Measurements from ENCODE around the gene TBX18. TPM values are rescaled to one million over a fixed set of nuclear protein-coding genes. Genes with fewer than 3 reads are reported as not detected.

TBX18 gene
- 46.1 TPM for total RNA-seq

DNA sequence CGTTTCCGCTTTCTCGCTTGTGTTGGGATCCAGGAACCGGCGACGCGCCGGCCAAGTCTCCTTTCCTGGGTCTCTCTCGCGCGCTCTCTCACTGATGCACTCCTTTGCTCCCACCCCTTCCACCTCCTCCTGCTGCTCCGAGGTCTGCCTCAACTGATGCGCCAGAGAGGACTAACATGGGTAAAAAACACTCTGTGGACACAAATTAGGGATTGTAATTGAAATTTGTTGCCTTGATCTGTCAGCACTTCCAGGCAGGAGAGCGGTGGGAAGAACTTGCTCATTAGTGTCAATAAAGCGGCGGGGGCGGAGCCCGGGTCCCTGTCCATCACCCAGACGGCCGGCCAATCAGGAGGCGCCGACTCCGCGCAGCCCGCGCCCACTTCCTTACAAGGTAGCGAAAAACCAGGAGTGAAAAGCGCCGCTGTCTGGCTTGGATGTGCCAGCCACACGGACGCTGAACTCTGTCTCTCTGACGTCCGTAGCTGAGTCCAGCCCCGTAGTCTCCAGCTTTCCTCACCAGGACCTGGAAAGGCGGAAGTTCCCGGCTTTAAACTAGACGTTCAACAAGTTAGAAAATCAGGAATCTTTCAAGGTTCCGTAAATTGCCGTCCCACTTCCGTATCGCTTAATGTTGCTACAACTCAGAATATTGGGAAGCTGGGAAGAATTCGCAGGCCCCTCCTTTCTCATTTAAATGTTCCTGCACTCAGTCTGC lies at the start of gene TBX18:
TBX18 (minus strand) TSS at position 267 of the 718 bp plus-strand sequence. CDS start 417 bp downstream, outside the sequence.
- ATAC-seq: peak; percentile 96
- intact Hi-C loops (cut with DNase I): no loop called here
- peak; percentile 97 for DNase-seq (ENCODE audit: low spot score)

- DNase-seq (ENCODE audit: low spot score): no peak
- no peak for ATAC-seq
- intact Hi-C loops (cut with DNase I): no loop called here
Observed at GRCh38 chr6:84811351-84811750, 47.0 kb upstream of the TBX18 start.

GRCh38 chr6:84809455-84809854 lies 45.1 kb upstream of the TBX18 start:
- DNase-seq (ENCODE audit: low spot score) (no peak), ATAC-seq (no peak)
- intact Hi-C loops (cut with DNase I): no loop called here

DNA sequence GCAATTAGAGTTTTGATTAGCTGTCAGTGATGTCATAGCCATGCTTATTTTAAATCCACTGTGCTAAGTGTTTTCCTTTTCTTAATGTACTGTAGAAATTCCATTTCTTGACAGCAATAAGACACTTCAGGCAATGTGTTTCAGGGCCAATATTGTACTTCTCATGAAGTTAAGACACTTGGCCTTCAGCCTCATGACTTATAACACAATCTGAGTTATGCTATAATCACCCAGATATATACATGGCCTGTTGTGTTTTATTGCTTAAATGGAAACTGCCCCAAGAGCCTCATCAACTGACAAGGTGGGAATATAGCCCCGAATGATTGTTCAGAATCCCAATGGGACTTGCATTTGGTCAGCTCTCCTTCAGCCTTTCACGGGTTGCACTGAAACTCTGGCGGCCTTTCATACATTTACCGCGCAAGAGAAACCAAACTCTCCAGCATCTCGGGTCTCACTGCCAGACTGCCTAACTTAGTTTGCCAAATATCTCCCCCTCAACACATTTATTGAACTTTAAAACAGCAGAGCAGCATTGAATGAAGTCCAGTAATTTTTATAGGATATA lies 44.2 kb upstream of the TBX18 start:
- no peak for ATAC-seq
- intact Hi-C loops (cut with DNase I): no loop called here

DNA sequence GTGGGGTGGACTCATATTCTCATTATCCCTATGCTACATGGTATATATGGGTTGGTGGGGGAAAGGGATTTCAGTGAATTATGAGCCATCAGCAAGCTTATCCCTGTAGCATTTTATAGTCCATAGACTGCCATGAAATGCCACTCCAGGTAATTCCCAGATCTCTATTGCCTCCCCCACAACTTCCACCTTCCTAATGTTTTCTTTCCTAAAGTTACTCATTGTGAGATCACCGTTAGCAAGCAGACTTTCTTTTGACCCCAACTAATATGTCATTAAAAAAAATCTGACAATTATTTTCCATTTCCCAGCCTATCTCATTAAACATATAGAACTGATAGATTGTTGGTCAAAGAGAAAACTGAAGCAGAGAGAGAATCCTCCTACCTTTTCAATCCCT lies 40.7 kb upstream of the TBX18 start:
- intact Hi-C loops (cut with DNase I): no loop called here
- ATAC-seq (no peak), DNase-seq (ENCODE audit: low spot score) (no peak)

More for the DNA sequence above, 44.2 kb upstream of the TBX18 start:
- DNase-seq (ENCODE audit: low spot score): no peak

- intact Hi-C loops (cut with DNase I): no loop called here
- no peak for DNase-seq (ENCODE audit: low spot score)
- ATAC-seq: no peak
Observed at GRCh38 chr6:84804720-84805119, 40.3 kb upstream of the TBX18 start.

DNA sequence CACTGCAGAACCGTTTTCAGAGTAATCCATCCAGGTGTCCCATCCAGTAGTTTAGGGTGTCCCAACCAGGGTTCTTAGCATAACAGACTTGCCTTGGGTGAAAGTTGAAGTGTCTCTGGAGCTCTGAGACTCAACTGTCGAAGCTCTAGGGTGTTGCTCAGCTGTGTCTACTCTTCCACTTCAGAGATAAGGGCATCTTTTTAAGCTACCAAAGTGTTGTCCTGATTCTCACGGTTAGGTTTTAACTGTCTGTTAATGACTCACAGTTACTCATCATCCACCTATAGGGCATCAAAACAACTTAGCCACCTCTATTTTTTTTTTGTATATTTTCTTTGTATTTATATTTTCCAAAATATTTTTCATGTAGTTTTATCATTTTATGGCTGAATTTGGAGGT lies 36.9 kb upstream of the TBX18 start:
- intact Hi-C loops (cut with DNase I): no loop called here
- ATAC-seq (no peak), DNase-seq (ENCODE audit: low spot score) (no peak)

GRCh38 chr6:84798257-84798656 lies 33.9 kb upstream of the TBX18 start:
- no peak for DNase-seq (ENCODE audit: low spot score)
- intact Hi-C loops (cut with DNase I): no loop called here

GRCh38 chr6:84796343-84796742 lies 31.9 kb upstream of the TBX18 start:
- DNase-seq (ENCODE audit: low spot score) (no peak), ATAC-seq (no peak)
- intact Hi-C loops (cut with DNase I): no loop called here

More at GRCh38 chr6:84798257-84798656, 33.9 kb upstream of the TBX18 start:
- ATAC-seq: peak; percentile 92

DNA sequence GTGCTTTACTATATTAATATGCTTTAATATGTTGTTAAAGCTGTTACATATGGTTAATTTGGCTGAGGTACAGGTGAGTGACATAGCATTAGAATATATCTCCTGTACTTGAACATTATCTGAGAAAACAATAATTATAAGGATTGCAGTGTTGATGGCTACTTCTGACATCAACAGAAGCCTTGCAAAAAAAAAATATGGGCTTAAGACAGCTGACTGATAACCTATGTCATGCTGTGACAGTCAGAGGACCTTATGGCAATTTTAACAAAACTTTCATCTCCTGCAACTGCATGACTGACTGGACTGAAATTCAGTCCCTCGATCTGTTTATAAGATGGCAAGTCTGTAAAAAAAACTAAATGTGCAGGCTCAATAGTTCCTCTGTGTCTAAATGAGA lies 27.5 kb upstream of the TBX18 start:
- no peak for DNase-seq (ENCODE audit: low spot score)
- no peak for ATAC-seq
- intact Hi-C loops (cut with DNase I): no loop called here

DNA sequence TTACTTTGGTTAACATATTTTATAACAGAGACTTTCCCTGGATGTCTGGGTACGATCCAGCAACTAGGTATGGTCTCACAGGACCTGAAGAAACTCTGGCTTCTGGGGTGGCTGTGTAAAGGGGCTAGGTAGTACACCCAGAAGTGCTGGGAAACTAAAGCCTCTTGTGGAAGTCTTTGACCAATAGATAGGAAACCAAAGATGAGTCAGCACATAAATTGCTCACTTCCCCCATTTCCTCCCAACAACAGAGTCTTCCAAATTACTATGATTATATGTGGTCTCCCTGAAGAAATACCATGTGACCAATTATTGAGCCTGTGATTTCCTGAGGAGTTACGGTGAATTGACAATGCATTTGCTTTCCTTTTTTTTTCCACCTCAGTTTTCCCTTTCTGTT lies 26.8 kb upstream of the TBX18 start:
- ATAC-seq (no peak), DNase-seq (ENCODE audit: low spot score) (no peak)
- intact Hi-C loops (cut with DNase I): no loop called here

DNA sequence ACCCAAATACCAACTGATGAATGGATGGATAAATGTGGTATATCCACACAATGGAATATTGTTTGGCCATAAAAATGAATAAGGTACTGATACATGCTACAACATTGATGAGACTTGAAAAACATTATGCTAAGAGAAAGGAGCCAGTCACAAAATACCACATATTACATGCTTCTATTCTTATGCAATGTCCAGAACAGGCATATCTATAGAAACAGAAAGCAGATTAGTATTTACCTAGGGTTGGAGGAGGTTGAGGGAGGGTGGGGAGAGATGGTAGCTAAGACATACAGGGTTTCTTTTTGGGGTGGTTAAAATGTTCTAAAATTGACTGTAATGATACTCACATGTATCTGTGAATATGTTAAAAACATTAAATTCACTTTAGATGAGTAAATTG lies 24.8 kb upstream of the TBX18 start:
- no peak for DNase-seq (ENCODE audit: low spot score)
- intact Hi-C loops (cut with DNase I): no loop called here
- ATAC-seq: no peak

DNA sequence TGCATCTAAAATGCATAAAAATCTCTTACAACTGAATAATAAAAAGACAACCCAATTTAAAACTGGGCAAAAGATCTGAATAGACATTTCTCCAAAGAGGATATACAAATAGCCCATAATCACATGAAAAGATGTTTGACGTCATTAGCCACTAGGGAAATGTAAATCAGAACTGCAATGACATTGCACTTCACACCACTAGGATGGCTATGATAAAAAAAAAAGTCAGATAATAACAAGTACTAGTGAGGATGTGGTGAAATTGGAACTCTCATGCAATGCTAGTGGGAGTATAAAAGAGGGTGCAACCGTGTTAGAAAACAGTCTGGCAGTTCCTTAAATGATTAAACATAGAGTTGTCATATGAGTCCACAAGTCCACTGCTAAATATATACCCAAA lies 24.3 kb upstream of the TBX18 start:
- no peak for ATAC-seq
- intact Hi-C loops (cut with DNase I): no loop called here

GRCh38 chr6:84785671-84786070 lies 21.3 kb upstream of the TBX18 start:
- intact Hi-C loops (cut with DNase I): no loop called here
- ATAC-seq (no peak), DNase-seq (ENCODE audit: low spot score) (no peak)

More for the DNA sequence above, 24.3 kb upstream of the TBX18 start:
- DNase-seq (ENCODE audit: low spot score): no peak

- DNase-seq (ENCODE audit: low spot score) (no peak), ATAC-seq (no peak)
- intact Hi-C loops (cut with DNase I): no loop called here
Observed at GRCh38 chr6:84779917-84780316, 15.5 kb upstream of the TBX18 start.

- intact Hi-C loops (cut with DNase I): no loop called here
- no peak for DNase-seq (ENCODE audit: low spot score)
- ATAC-seq: no peak
Observed at GRCh38 chr6:84779380-84779779, 15.0 kb upstream of the TBX18 start.

- no peak for ATAC-seq
- intact Hi-C loops (cut with DNase I): no loop called here
- DNase-seq (ENCODE audit: low spot score): no peak
Observed at GRCh38 chr6:84777888-84778287, 13.5 kb upstream of the TBX18 start.

DNA sequence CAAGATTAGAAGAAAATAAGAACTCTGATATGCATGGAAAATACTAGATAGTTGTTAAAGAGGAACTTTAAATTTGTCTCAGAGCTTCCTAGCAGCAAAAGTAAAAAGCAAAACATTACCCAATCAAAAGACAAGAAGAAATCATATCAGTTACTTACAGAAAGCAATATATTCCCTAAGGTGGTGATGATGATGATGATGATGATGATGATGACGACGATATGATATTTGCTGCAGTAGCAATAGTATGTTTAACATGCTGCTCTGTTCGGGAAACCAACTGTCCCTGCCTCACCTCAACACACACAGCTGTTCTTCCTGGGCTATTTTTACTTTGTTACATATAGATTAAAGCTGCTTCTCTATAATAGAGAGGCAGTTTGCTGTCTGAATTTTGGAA lies 12.0 kb upstream of the TBX18 start:
- DNase-seq (ENCODE audit: low spot score): no peak

GRCh38 chr6:84775751-84776150 lies 11.4 kb upstream of the TBX18 start:
- no peak for DNase-seq (ENCODE audit: low spot score)
- no peak for ATAC-seq
- intact Hi-C loops (cut with DNase I): no loop called here

More for the DNA sequence above, 12.0 kb upstream of the TBX18 start:
- ATAC-seq: no peak
- intact Hi-C loops (cut with DNase I): no loop called here

- DNase-seq (ENCODE audit: low spot score) (no peak), ATAC-seq (no peak)
- intact Hi-C loops (cut with DNase I): no loop called here
Observed at GRCh38 chr6:84774985-84775284, 10.5 kb upstream of the TBX18 start.

Data from sciatic nerve (tissue), 2 donors.